NCI-H524 (cell line): ENCODE measurements around the gene CNPPD1.
"Not testable (repeated sequence)": the region's sequence is repeated elsewhere in the genome, so short reads cannot be mapped to it uniquely, and the experiment has no call there.

Experiments
- DNase-seq, 2 experiments: peaks; one replicate each; lab custom pipeline; 2025; lab: John Stamatoyannopoulos, UW

Gene CNPPD1

DNA sequence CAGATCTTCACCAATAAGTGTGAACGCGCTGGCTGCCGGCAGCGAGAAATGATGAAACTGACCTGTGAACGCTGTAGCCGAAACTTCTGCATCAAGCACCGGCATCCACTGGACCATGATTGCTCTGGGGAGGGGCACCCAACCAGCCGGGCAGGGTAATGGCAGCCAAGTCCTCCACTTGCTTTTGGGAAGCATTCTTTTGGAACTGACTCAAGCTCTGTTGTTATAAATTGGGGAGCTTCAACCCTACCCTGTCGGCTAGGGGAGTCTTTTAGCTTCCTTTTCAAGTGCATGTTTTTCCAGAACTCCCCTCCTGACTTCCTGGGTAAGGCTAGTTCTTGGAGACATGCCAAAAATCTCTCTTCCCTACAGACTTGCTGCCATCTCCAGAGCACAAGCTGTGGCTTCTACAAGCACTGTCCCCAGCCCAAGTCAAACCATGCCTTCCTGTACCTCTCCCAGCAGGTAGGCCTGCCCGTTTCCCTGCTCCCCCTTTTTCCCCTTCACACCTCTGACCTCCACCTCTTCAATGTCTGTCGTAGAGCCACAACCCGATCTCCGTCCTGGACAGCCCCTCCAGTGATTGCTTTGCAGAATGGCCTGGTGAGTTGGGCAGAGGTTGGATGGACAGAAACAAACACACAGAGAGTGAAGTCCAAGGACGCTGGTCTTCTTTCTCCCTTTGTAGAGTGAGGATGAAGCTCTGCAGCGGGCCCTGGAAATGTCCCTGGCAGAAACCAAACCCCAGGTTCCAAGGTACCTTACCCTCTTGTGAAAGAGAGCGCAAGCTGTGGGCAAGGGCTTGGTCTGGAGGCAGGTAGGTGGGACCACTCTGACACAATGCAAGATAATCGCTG lies 31.4 kb upstream of the CNPPD1 start:
- DNase-seq = no peak

DNA sequence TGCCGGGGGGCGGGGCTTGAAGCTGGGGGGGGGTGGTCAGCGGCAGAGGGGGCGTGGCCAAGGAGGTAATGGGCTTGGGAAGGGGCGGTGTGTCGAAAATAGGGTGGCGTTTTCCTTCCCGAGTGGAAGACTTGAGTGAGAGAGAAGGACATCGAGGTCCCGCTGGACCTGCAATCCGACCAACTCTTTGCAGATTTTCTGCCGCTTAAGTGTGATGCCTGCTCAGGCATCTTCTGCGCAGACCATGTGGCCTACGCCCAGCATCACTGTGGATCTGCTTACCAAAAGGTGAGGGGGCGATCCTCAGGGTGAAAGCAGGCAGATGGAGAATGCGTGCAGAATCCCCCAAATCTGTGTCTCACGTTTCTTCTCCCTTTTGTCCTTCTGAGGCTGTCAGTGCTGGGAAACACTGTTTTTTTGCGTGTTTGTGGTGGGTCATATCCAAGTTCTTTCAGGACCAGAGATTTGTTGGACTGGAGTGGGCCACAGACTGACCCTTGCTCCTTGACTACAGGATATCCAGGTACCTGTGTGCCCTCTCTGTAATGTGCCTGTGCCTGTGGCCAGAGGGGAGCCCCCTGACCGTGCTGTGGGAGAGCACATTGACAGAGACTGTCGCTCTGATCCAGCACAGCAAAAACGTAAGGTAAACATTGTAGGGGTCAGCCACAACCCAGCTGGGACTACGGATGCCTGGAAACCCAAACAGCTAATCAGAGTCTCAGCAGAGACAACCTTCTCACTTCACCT lies 30.6 kb upstream of the CNPPD1 start:
- no peak for DNase-seq

- DNase-seq = peak; percentile 85 to 89
Measured at GRCh38 chr2:219206328-219207133, 29.8 kb upstream of the CNPPD1 start, which contains the start of gene ZFAND2B. Gene ZFAND2B (plus strand): TSS chr2:219206782. CDS start chr2:219206988, 206 bp downstream.

- DNase-seq = no peak
Measured at GRCh38 chr2:219205981-219206327, 29.2 kb upstream of the CNPPD1 start.

- no peak for DNase-seq
Measured at GRCh38 chr2:219205165-219205538, 28.4 kb upstream of the CNPPD1 start.

GRCh38 chr2:219204425-219205164 lies 27.9 kb upstream of the CNPPD1 start:
- no peak for DNase-seq

GRCh38 chr2:219201331-219201730 lies 24.6 kb upstream of the CNPPD1 start:
- DNase-seq = not testable (repeated sequence)

DNA sequence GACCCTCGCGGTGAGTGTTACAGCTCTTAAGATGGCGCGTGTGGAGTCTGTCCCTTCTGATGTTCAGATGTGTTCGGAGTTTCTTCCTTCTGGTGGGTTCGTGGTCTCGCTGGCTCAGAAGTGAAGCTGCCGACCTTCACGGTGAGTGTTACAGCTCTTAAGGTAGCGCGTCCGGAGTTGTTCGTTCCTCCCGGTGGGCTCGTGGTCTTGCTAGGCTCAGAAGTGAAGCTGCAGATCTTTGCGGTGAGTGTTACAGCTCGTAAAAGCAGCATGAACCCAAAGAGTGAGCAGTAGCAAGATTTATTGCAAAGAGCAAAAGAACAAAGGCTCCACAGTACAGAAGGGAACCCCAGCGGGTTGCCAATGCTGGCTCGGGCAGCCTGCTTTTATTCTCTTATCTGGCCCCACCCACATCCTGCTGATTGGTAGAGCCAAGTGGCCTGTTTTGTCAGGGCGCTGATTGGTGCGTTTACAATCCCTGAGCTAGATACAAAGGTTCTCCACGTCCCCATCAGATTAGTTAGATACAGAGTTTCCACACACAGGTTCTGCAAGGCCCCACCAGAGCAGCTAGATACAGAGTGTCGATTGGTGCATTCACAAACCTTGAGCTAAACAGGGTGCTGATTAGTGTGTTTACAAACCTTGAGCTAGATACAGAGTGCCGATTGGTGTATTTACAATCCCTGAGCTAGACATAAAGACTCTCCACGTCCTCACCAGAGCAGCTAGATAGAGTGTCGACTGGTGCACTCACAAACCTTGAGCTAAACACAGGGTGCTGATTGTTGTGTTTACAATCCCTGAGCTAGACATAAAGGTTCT lies 24.0 kb upstream of the CNPPD1 start:
- not testable (repeated sequence) for DNase-seq

DNA sequence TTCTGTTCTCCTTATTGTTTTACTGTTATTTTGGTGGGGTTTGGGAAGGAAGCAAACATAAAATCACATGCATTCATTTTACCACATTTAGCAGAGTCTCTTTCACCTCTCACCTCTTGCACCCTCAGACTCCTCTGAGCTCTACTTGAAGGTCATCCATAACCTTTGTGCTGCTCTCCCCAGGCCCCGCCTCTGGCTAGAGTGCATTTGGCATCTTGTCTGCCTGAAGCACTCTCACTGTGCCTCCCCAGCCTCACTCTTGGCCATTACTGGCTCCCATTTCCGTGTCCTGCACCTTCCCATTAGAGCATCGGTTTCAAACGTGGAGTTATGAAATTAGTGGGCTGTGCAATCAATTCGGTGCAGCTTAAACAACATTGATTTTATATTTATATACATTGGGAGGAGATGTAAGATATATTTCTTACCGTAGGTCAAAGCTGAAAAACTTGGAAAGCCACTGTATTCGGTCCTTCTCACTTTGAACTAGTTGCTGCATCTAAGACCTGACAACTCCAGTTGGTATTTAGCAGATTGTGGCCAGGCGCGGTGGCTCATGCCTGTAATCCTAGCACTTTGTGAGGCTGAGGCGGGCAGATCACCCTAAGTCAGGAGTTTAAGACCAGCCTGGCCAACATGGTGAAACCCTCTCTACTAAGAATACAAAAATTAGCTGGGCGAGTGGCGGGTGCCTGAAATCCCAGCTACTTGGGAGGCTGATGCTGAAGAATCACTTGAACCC lies 22.9 kb upstream of the CNPPD1 start:
- DNase-seq = no peak

DNA sequence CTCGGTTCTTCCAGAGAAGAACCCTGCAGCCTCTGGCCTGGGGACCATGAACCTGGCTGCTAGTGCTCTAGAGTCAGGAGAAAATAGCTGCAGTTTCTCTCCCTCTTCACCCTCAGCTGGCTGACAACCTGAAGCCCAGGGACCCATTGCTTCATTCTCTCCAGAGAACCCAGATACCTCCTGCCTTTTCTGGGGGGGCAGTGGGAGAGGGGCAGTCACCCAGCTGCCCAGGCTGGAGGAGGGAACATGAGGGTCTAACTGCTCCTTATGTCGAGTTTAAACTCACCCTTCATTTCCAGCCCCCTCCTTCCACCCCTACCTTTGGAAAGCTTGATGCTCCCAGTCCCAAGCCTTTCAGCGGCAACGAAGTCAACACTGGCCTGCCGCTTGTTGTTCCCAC lies 22.2 kb upstream of the CNPPD1 start:
- no peak for DNase-seq

DNA sequence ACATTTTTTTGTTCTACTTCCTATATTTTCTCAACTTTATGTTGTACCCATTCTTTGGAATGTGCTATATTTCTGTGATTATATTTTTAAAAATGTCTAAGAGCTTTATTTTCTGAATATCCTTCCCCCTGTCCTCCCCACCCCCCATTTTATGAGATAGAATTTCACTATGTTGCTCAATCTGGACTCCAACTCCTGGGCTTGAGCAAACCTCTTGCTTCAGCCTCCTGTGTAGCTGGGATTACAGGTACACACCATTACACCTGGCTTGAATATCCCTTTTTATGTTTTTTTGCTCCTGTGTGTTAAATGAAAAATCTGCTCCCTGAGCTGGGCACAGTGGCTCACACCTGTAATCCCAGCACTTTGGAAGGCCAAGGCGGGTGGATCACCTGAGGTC lies 20.7 kb upstream of the CNPPD1 start:
- no peak for DNase-seq

DNA sequence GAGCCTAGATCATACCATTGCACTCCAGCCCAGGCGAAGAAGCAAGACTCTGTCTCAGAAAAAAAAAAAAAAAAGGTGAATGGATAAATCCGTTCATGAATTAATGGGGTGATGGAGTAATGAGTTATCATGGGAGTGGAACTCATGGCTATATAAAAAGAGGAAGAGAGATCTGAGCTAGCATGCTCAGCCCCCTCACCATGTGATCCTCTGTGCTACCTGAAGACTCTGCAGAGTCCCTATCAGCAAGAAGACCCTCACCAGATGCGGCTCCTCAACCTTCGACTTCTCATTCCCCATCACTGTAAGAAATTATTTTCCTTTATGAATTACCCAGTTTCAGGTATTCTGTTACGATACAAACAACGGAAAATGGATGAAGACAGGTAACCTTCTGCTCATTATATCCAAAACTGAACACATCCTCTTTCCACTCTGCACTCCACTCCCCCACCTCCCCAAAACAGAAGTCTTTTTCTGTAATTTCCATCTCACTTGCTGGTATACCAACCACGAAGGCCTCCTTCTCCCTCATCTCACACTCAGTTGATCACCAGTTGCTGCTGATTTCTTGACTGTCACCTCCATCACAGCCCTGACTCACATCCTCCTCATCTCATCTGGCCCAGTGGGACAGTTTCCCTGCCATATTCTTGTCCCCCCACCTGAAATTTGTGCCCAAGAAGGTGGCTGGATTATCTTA lies 10.2 kb upstream of the CNPPD1 start:
- DNase-seq = no peak

- DNase-seq = peak; percentile 93 to 96
Measured at GRCh38 chr2:219184121-219184520, 7.4 kb upstream of the CNPPD1 start.

GRCh38 chr2:219183151-219183772 lies 6.5 kb upstream of the CNPPD1 start:
- no peak for DNase-seq

DNA sequence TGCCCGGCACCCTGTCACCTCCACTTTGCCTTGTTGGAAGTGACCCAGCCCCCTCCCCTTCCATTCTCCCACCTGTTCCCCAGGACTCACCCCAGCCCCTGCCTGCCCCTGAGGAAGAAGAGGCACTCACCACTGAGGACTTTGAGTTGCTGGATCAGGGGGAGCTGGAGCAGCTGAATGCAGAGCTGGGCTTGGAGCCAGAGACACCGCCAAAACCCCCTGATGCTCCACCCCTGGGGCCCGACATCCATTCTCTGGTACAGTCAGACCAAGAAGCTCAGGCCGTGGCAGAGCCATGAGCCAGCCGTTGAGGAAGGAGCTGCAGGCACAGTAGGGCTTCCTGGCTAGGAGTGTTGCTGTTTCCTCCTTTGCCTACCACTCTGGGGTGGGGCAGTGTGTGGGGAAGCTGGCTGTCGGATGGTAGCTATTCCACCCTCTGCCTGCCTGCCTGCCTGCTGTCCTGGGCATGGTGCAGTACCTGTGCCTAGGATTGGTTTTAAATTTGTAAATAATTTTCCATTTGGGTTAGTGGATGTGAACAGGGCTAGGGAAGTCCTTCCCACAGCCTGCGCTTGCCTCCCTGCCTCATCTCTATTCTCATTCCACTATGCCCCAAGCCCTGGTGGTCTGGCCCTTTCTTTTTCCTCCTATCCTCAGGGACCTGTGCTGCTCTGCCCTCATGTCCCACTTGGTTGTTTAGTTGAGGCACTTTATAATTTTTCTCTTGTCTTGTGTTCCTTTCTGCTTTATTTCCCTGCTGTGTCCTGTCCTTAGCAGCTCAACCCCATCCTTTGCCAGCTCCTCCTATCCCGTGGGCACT lies 5.8 kb upstream of the CNPPD1 start:
- no peak for DNase-seq

DNA sequence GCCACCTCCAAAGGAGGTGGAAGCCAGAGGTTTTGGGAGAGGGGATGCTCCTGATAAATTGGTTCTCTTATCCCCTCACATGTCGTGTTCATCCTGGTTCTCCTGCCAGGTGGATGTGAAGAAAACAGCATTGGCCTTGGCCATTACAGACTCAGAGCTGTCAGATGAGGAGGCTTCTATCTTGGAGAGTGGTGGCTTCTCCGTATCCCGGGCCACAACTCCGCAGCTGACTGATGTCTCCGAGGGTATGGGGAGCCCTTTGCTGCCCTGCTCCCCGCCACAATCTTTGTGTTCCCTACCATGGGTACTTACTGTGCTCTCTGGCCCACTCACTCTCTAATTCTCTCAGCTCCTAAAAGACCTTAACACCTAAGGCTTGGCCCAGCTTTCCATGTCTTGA lies 4.8 kb upstream of the CNPPD1 start:
- no peak for DNase-seq

- no peak for DNase-seq
Measured at GRCh38 chr2:219180961-219181360, 4.2 kb upstream of the CNPPD1 start.
